GM23338 (cell line): ENCODE measurements around the gene BNC1. TPM values are rescaled to one million over a fixed set of nuclear protein-coding genes. Genes with fewer than 3 reads are reported as not detected.

Source experiments
- ATAC-seq: fragments of 200-7000 bp; cut with Tn5 transposase; 3 replicates; pipeline ENCODE4 v1.9.1; 2020
- DNase-seq: peaks from one replicate; pipeline ENCODE4 v3.0.0-alpha.2; 2015; ENCODE audit warnings: low spot score
- H2AFZ ChIP-seq: fragments of 200-600 bp; sonication (generic); 2 replicates; pipeline ENCODE4 v1.8.0; 2016; ENCODE audit warnings: antibody characterized with exemption, mild to moderate bottlenecking, moderate library complexity
- H3F3A ChIP-seq: fragments of 200-600 bp; sonication (generic); replicated peaks from 2 replicates; pipeline ENCODE4 v1.8.0; 2017; ENCODE audit warnings: antibody characterized with exemption, mixed run types, low read depth
- H3K27ac ChIP-seq: fragments of 200-600 bp; sonication (generic); 2 replicates; pipeline ENCODE4 v1.6.1; 2016; ENCODE audit warnings: low read depth
- H3K27me3 ChIP-seq: fragments of 200-600 bp; sonication (generic); 2 replicates; pipeline ENCODE4 v1.8.0; 2016; ENCODE audit warnings: mild to moderate bottlenecking, mixed run types, moderate library complexity; ENCODE audit not compliant: insufficient read depth
- H3K36me3 ChIP-seq: fragments of 200-600 bp; sonication (generic); 2 replicates; pipeline ENCODE4 v1.8.0; 2016; ENCODE audit warnings: mild to moderate bottlenecking; ENCODE audit not compliant: insufficient read depth
- H3K4me1 ChIP-seq: fragments of 200-600 bp; sonication (generic); 2 replicates; pipeline ENCODE4 v1.8.0; 2016; ENCODE audit warnings: mild to moderate bottlenecking, moderate library complexity; ENCODE audit not compliant: insufficient read depth
- H3K4me2 ChIP-seq: fragments of 200-600 bp; sonication (generic); 2 replicates; pipeline ENCODE4 v1.7.1; 2017; ENCODE audit warnings: mixed run types
- H3K4me3 ChIP-seq: fragments of 200-600 bp; sonication (generic); 2 replicates; pipeline ENCODE4 v1.6.1; 2016; ENCODE audit warnings: mixed run types
- H3K79me2 ChIP-seq: fragments of 200-600 bp; sonication (generic); replicated peaks from 2 replicates; pipeline ENCODE4 v1.8.0; 2017; ENCODE audit warnings: mild to moderate bottlenecking; ENCODE audit not compliant: insufficient read depth
- H3K9me2 ChIP-seq: fragments of 200-600 bp; sonication (generic); 2 replicates; pipeline ENCODE4 v1.8.0; 2017; ENCODE audit not compliant: insufficient read depth
- H4K20me1 ChIP-seq: fragments of 200-600 bp; sonication (generic); replicated peaks from 2 replicates; pipeline ENCODE4 v1.8.0; 2017; ENCODE audit warnings: mild to moderate bottlenecking; ENCODE audit not compliant: insufficient read depth
- H3K27ac Mint-ChIP-seq: 2 replicates; pipeline ENCODE4 v1.8.0; 2020; ENCODE audit warnings: inconsistent platforms, mild to moderate bottlenecking, moderate library complexity, mixed read lengths
- H3K27me3 Mint-ChIP-seq: 3 replicates; pipeline ENCODE4 v1.8.0; 2022; ENCODE audit warnings: low read depth, mild to moderate bottlenecking, moderate library complexity, mixed read lengths, inconsistent platforms; ENCODE audit not compliant: insufficient read depth, poor library complexity
- H3K36me3 Mint-ChIP-seq: 3 replicates; pipeline ENCODE4 v1.8.0; 2021; ENCODE audit warnings: low read depth, mild to moderate bottlenecking, inconsistent platforms, moderate library complexity, mixed read lengths
- H3K4me1 Mint-ChIP-seq: 3 replicates; pipeline ENCODE4 v1.8.0; 2020; ENCODE audit warnings: mild to moderate bottlenecking, inconsistent platforms, mixed read lengths
- H3K4me3 Mint-ChIP-seq: 3 replicates; pipeline ENCODE4 v1.8.0; 2021; ENCODE audit warnings: moderate library complexity, mild to moderate bottlenecking, inconsistent platforms, mixed read lengths
- H3K9me3 Mint-ChIP-seq: 3 replicates; pipeline ENCODE4 v1.8.0; 2020; ENCODE audit warnings: moderate library complexity, mild to moderate bottlenecking, inconsistent platforms, mixed read lengths
- CTCF ChIP-seq, 2 experiments: fragments of 200-600 bp in 1 of 2; sonication (generic) in 1 of 2; conservative IDR thresholded peaks; 2 replicates each; pipeline versions ENCODE4 v1.5.1 to v1.6.1; 2016 to 2017; ENCODE audit warnings: antibody characterized with exemption in 2 of 2, low read depth in 2 of 2, mild to moderate bottlenecking in 2 of 2, moderate library complexity in 1 of 2
- EZH2 ChIP-seq: fragments of 200-600 bp; sonication (generic); IDR thresholded peaks from one replicate; pipeline ENCODE4 v1.8.0; 2017; ENCODE audit warnings: antibody characterized with exemption, mild to moderate bottlenecking, low read depth; ENCODE audit not compliant: unreplicated experiment
- JUNB ChIP-seq: IDR thresholded peaks from one replicate; pipeline ENCODE4 v1.6.1; 2016; ENCODE audit warnings: antibody characterized with exemption; ENCODE audit not compliant: unreplicated experiment
- NANOG ChIP-seq: IDR thresholded peaks from 2 replicates; pipeline ENCODE4 v1.6.1; 2016; ENCODE audit warnings: antibody characterized with exemption, borderline replicate concordance
- POLR2AphosphoS5 ChIP-seq: IDR thresholded peaks from 2 replicates; pipeline ENCODE4 v1.6.1; 2016; ENCODE audit warnings: antibody characterized with exemption, low read depth
- REST ChIP-seq: IDR thresholded peaks from one replicate; pipeline ENCODE4 v1.6.1; 2018; ENCODE audit warnings: antibody characterized with exemption; ENCODE audit not compliant: unreplicated experiment
- ZNF114 ChIP-seq: fragments of 250-450 bp; sonication (Bioruptor Pico); IDR thresholded peaks from 2 replicates; pipeline ENCODE4 v1.5.0; 2020; ENCODE audit warnings: mild to moderate bottlenecking, moderate library complexity
- ZNF331 ChIP-seq: fragments of 250-450 bp; sonication (Bioruptor Pico); IDR thresholded peaks from 2 replicates; pipeline ENCODE4 v1.5.0; 2020; ENCODE audit warnings: low read depth, mild to moderate bottlenecking, moderate library complexity
- polyA plus RNA-seq: library from polyadenylated mRNA; unstranded; fragments of >200 nt; fragmentation: Nextera tagmentation; extraction: Ambion mirVana; gene quantifications from 2 replicates; pipeline ENCODE4 v1.2.1, GENCODE V29; 2016
- total RNA-seq: library from RNA; depleted of rRNA; stranded (reverse); fragments of >200 nt; shearing (Covaris generic); gene quantifications from 2 replicates; pipeline ENCODE4 v1.2.3, GENCODE V29; 2014

BNC1 gene
- total and polyA plus RNA-seq, 2 experiments from 2014 or later: 0.26 to 1.1 TPM

DNA sequence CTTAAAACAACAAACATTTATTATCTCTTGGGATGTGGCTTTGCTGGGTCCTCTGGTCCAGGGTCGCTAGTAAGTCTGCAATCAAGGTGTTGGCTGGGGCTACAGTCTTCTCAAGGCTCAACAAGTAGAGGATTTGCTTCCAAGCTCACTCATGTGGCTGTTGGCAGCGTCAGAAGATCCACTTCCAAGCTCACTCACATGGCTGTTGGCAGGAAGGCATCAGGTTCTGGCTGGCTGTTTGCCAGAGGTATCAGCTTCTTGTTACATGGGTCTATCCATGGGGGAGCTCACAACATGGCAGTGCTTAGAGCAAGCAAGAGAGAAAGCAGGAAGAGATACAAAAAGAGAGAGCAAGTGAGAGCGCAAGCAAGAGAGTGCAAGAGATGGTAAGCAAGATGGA, 15.0 kb upstream of the BNC1 start (continued):
- TF ChIP-seq CTCF (conservative IDR thresholded peaks at IDR 0.05; ENCODE audit: low read depth in 2 of 2): no peak
- no peak for TF ChIP-seq POLR2AphosphoS5
- TF ChIP-seq NANOG: no peak

- DNase-seq (no peak), ATAC-seq (no peak)
- TF ChIP-seq POLR2AphosphoS5 (no peak), ZNF331 (CRISPR knock-in tag) (no peak), CTCF (conservative IDR thresholded peaks at IDR 0.05; ENCODE audit: low read depth in 2 of 2) (no peak), JUNB (no peak)
- H3K79me2 ChIP-seq: no peaks in the 10 kb centered on the region
- H3K4me2 ChIP-seq: no peak overlapping the region
- no peak overlapping the region for H3K4me3 ChIP-seq
- H3K27me3 ChIP-seq: no peaks in the 10 kb centered on the region
- H3K4me1 ChIP-seq: peaks cover 6% of the 10 kb centered on the region; the same call in 1 of the 2 replicates
- no peaks in the 10 kb centered on the region for H3K36me3 ChIP-seq
- H2AFZ ChIP-seq: no peak overlapping the region
- no peaks in the 10 kb centered on the region; the same call in none of the 2 replicates for H3K9me2 ChIP-seq
- no peaks in the 10 kb centered on the region for H3K36me3 Mint-ChIP-seq
- peaks cover 9% of the 10 kb centered on the region; the same call in 2 of the 3 replicates for H3K4me1 Mint-ChIP-seq
- H3K9me3 Mint-ChIP-seq: no peaks in the 10 kb centered on the region; the same call in 2 of the 3 replicates
- no peaks in the 10 kb centered on the region for H3F3A ChIP-seq
- H3K27me3 Mint-ChIP-seq: no peaks in the 10 kb centered on the region
- no peak overlapping the region for H3K27ac Mint-ChIP-seq
- H3K27ac ChIP-seq: no peak overlapping the region
- no peak overlapping the region for H3K4me3 Mint-ChIP-seq
- H4K20me1 ChIP-seq: no peaks in the 10 kb centered on the region
Measured at GRCh38 chr15:83295417-83295816, 11.0 kb upstream of the BNC1 start.

DNA sequence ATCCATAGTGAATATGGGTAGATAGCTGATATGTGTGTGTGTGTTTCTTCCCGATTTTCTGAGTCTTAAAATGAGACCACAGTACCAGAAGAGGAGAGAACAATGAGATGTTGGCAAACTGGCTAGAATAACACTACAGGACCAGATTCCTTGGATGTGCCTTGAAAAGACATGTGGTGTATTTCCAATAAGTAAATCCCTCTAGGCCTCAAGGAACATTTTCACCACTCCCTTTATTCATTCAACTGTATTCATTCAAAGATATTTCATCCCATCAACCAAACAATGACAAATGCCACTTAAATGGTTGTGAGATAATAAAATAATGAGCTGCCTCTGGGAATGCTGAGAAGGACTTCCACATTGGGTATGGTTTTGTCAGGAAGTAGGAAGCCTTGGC, 8.7 kb upstream of the BNC1 start:
- Histone ChIP-seq H3K4me3 (no peak overlapping the region), H3F3A (no peaks in the 10 kb centered on the region), H3K4me1 (no peaks in the 10 kb centered on the region), H4K20me1 (no peaks in the 10 kb centered on the region), H2AFZ (no peak overlapping the region), H3K27me3 (no peaks in the 10 kb centered on the region), H3K79me2 (no peaks in the 10 kb centered on the region), H3K9me2 (no peaks in the 10 kb centered on the region; the same call in none of the 2 replicates), H3K27ac (no peak overlapping the region), H3K36me3 (no peaks in the 10 kb centered on the region), H3K4me2 (no peak overlapping the region)
- peaks cover 12% of the 10 kb centered on the region for H3K4me1 Mint-ChIP-seq
- peaks cover 1% of the 10 kb centered on the region for H3K27me3 Mint-ChIP-seq
- no peak for DNase-seq
- no peak overlapping the region for H3K4me3 Mint-ChIP-seq
- no peak for ATAC-seq
- no peaks in the 10 kb centered on the region; the same call in 1 of the 3 replicates for H3K9me3 Mint-ChIP-seq
- no peak overlapping the region for H3K27ac Mint-ChIP-seq
- H3K36me3 Mint-ChIP-seq: no peaks in the 10 kb centered on the region
- TF ChIP-seq REST: no peak
- TF ChIP-seq ZNF331 (CRISPR knock-in tag): no peak
- TF ChIP-seq EZH2: no peak
- TF ChIP-seq ZNF114 (CRISPR knock-in tag): no peak
- TF ChIP-seq JUNB: no peak
